Kidney capillary endothelial cell (primary cell): Measurements from ENCODE around the gene FXR2.

ENCODE experiments used
- DNase-seq: peaks from one replicate; pipeline ENCODE4 v3.0.0-alpha.2; 2018; ENCODE audit warnings: low spot score

FXR2 gene

DNA sequence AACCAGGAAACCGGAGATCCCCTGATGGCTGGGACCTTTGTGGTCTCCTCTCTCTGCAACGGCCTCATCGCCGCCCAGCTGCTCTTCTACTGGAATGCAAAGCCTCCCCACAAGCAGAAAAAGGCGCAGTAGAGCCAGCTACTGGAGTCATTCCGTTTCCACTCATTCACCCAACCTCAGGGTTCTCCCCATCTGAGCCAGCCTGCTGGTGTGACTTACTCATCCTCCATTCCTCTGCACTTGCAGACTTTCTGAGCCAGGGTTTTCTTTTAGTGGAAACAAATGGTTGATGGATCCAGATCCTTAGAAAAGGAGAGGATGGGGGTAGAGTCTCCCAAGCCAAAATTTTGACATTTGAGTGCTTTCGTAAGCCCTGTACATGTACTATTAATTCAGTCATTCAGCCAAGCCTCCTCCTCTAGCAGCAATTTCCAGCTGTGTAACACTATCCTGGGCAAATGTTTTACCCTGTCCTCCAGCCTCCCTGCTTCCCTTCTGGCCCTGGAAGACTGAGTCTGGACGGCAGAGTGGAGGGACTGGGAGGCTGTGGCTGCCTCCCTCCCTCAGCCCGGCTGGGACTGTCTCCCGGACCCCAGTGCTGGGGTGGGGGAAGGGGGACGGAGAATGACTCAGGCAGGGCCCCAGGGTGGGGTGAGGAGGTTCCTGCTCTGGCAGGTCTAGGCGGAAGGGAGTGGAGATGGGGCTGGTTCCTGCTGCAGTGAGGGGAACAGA, 27.1 kb downstream of the FXR2 start:
- DNase-seq: no peak

DNA sequence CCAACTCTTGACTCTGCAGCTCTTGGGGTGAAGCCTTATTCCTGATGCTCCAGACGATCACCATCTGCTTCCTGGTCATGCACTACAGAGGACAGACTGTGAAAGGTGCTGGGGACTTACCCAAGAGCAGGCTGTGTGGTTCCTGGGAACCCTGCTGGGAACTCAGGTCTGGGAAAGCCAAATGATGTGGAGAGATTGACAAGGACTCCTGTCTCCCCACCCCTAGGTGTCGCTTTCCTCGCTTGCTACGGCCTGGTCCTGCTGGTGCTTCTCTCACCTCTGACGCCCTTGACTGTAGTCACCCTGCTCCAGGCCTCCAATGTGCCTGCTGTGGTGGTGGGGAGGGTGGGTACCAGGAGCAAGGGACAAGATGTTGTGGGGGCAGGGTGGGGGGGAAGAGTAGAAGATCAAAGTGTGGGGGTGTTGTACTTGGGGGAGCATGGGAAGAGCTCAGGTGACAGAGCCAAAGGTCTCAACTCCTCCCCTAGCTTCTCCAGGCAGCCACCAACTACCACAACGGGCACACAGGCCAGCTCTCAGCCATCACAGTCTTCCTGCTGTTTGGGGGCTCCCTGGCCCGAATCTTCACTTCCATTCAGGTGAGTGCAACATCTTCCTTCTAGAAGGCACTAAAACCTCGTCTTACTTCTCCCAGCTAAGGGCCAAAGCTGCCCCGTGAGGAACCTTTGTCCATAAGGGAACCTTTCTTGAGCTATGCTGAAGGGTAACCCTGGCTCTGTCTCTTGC, 27.9 kb downstream of the FXR2 start:
- no peak for DNase-seq

DNA sequence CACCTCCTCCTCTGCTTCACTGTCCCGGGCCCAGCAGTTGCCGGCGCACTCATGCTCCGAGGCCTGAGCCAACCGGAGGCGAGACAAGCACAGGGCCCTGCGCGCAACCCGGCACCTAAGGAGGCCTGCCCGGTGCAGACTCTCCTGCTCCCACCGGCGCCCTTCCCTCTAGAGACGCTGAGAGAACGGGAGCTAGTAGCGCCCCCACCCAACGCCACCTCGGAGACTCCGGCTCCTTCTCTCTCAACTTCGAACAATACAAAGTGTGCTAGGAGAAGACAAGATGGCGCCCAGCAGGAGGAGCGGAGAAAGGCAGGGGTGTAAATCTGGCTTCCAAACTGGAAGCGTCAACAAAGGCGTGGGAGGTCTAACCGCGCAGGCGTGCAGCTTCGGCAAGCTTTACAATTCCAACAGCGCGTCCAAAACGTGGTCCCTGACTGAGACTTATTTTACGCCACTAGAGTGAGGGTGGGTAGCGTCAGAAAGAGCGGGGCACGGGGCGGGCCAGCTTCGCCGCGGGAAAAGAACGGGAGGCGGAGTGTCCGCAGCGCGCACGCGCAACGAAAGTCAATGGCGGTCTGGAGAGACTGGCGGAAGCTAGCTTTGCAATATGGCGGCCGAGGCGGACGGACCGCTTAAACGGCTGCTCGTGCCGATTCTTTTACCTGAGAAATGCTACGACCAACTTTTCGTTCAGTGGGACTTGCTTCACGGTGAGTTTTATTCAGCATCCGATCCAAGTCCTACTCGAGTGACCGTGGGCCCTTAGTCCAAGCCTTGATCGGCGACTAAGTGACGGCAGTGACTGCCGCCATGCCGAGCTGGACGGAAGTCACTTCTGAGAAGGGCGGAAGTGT, 31.2 kb downstream of the FXR2 start, which contains the start of gene MPDU1:
Gene MPDU1, plus strand, starts transcription at position 600 of the 857 bp plus-strand sequence. Its CDS starts 11 bp downstream, at position 611.
- DNase-seq: peak; percentile 96

- DNase-seq: no peak
These were observed 32.1 kb downstream of the FXR2 start for GRCh38 chr17:7582396-7583252.

- no peak for DNase-seq
These were observed 33.8 kb downstream of the FXR2 start for GRCh38 chr17:7580604-7581575.

GRCh38 chr17:7579834-7580603, 34.7 kb downstream of the FXR2 start:
- no peak for DNase-seq

DNA sequence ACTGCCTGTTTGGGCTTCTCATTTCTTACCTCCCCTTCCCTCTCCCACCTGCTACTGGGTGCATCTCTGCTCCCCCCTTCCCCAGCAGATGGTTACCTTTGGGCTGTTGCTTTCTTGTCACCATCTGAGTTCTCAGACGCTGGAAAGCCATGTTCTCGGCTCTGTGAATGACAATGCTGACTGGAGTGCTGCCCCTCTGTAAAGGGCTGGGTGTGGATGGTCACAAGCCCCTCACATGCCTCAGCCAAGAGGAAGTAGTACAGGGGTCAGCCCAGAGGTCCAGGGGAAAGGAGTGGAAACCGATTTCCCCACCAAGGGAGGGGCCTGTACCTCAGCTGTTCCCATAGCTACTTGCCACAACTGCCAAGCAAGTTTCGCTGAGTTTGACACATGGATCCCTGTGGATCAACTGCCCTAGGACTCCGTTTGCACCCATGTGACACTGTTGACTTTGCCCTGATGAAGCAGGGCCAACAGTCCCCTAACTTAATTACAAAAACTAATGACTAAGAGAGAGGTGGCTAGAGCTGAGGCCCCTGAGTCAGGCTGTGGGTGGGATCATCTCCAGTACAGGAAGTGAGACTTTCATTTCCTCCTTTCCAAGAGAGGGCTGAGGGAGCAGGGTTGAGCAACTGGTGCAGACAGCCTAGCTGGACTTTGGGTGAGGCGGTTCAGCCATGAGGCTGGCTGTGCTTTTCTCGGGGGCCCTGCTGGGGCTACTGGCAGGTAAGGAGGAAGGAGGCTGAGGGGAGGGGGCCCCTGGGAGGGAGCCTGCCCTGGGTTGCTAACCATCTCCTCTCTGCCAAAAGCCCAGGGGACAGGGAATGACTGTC, 35.5 kb downstream of the FXR2 start, which contains the start of gene CD68:
Gene CD68, plus strand, starts transcription at position 638 of the 833 bp plus-strand sequence. Its CDS starts 40 bp downstream, at position 678.
- DNase-seq: peak; percentile 96

DNA sequence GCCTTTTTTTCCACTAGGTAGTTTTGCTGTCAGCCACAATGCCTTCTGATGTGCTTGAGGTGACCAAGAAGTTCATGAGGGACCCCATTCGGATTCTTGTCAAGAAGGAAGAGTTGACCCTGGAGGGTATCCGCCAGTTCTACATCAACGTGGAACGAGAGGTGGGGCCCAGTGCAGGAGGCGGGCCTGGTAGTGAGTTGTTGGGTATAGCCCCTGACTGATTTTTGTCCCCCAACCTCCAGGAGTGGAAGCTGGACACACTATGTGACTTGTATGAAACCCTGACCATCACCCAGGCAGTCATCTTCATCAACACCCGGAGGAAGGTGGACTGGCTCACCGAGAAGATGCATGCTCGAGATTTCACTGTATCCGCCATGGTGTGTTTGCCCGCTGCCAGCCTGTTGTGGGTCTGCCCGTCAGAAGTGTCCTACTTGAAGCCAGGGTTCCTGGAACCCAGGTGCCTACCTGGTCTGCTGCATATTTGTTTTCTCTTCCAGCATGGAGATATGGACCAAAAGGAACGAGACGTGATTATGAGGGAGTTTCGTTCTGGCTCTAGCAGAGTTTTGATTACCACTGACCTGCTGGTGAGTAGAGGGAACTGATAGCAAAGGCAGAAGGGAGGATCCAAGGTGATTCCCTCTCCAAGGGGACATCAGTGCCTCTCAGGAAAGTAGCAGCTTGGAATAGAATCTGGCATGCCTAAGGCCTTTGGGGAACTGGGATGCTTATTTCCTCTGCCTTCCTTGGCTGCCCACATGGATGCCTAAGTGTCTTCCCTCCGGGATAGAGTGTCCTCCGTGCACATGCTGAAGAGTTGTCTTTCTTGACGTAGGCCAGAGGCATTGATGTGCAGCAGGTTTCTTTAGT, 37.1 kb downstream of the FXR2 start:
- DNase-seq: no peak

DNA sequence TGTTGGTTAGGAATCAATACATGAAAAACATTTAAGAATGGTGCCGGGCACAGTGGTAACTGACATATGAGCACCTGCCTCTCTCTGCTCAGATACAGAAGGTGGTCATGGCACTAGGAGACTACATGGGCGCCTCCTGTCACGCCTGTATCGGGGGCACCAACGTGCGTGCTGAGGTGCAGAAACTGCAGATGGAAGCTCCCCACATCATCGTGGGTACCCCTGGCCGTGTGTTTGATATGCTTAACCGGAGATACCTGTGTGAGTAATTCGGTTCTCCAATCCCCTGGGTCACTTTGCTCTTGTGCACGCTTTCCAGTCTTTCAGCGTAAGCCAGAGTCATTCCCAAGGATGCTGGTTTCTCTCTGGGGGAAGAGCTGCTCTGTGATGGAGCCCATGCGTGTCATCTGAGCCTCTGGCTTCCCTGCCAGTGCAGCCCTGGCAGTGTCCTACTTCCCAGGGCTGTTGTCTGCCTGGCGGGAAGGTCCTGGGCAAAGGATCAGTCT, 38.2 kb downstream of the FXR2 start:
- no peak for DNase-seq

DNA sequence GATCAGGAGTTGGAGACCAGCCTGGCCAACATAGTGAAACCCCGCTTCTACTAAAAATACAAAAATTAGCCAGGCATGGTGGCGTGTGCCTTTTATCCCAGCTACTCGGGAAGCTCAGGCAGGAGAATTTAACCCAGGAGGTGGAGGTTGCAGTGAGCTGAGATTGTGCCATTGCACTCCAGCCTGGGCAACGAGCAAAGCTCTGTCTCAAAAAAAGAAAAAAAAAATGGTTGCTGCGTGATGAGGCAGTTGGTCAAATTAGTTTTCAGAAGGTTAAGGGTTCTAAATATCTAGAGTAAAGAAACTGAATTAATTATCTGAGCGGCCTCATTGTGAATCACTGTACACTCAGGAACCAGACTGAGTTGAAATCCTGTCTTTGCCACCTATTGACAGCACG, 38.7 kb downstream of the FXR2 start:
- no peak for DNase-seq

GRCh38 chr17:7575481-7575883, 39.2 kb downstream of the FXR2 start:
- DNase-seq: no peak

DNA sequence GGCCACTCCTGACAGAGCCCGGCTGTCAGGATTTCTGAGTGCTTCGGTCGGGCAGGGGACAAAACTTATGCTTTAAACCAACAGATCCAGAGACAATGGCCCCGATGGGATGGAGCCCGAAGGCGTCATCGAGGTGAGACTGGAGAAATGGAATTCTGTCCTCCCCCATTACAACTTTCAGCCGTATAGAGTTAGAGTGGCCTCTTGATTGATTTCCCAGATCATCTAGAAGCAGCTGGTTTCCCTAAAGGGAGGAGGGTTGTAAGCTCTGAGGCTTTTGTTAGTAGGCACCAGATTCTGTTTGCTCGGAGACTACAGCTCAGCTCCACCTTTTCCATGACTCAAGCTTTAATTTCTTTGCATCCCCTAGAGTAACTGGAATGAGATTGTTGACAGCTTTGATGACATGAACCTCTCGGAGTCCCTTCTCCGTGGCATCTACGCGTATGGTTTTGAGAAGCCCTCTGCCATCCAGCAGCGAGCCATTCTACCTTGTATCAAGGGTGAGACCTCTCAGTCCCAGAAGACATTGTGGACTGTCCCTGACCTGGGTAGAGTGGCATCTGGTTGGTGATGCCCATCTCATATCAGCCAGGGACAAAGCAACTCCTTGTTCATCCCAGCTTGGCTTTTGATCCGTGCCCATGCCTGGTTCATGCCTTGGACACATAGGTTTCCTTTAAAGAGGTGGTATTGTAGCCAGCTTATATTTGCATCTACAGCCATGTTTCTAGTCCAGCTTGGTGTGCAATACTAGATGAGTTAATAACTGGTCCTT, 40.3 kb downstream of the FXR2 start:
- no peak for DNase-seq

GRCh38 chr17:7573324-7574080, 41.2 kb downstream of the FXR2 start:
- DNase-seq: peak; percentile 73

DNA sequence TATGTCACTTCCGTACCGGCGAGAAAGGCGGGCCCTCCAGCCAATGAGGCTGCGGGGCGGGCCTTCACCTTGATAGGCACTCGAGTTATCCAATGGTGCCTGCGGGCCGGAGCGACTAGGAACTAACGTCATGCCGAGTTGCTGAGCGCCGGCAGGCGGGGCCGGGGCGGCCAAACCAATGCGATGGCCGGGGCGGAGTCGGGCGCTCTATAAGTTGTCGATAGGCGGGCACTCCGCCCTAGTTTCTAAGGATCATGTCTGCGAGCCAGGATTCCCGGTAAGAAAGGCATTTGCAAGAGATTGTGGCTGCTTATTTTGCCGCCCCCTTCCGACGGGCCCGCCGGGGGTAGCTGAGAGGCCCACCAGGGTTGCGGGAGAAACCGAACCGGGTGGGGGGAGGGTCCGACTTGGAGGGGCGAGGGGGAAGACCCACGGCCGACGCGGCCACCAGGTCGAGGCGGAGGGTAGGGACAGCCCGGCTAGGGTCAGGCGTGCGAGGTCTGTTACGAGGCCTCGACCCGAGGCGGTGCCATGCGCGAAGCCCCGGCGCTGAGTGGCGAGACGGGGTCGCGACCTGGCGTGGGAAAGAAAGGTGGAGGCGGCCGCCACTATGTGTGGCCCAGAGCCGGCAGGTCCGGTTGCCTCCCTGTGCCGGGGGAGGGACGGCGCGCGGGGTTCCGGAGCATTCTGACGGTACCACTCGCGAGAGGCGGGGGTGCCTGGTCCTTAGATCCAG, 41.9 kb downstream of the FXR2 start:
- DNase-seq: peak; percentile 100

DNA sequence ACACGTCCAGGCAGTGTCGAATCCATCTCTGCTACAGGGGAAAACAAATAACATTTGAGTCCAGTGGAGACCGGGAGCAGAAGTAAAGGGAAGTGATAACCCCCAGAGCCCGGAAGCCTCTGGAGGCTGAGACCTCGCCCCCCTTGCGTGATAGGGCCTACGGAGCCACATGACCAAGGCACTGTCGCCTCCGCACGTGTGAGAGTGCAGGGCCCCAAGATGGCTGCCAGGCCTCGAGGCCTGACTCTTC, 42.4 kb downstream of the FXR2 start:
- no peak for DNase-seq
